Measurements from ENCODE around the gene MARCKS.

The MARCKS gene, protein sequence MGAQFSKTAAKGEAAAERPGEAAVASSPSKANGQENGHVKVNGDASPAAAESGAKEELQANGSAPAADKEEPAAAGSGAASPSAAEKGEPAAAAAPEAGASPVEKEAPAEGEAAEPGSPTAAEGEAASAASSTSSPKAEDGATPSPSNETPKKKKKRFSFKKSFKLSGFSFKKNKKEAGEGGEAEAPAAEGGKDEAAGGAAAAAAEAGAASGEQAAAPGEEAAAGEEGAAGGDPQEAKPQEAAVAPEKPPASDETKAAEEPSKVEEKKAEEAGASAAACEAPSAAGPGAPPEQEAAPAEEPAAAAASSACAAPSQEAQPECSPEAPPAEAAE

DNA sequence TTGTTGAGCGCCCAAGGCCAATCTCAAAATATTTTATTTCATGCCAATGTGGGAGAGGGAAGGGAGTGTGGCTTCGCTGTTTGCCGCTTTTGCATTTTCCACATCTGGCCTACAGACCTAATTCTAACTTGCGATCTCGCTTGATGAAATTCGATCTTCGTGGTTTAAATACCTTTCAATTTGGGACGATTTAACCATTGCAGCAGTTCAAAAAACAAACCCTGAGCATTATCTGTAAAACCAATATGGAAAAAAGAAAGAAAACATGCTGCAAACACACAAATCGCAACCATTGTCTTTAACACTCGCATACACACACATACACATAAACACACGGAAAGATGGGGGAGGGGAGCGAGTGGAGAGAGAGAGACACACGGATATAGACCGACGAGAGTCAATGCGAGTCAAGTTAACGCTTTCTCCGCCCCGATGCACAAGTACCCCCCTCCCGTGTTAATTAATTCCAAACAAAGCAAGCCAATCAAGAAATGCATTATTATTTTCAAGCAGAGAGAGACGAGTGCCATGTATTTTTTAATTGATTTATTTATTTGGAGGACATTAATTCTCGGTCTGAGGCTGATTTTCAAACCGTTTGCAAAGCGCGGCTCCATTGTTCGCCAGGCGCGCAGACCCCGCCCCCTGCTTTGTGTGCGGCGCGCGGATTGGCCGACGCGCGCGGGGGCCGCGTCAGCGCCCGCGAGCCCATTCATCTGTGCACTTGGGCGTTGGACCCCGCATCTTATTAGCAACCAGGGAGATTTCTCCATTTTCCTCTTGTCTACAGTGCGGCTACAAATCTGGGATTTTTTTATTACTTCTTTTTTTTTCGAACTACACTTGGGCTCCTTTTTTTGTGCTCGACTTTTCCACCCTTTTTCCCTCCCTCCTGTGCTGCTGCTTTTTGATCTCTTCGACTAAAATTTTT is at the start of gene MARCKS:
TSS of gene MARCKS (plus strand) at position 721 of the 931 bp plus-strand sequence. CDS start 401 bp downstream, outside the sequence.
- no peak for DNase-seq

GRCh38 chr6:113809826-113810225 is 47.3 kb upstream of the MARCKS start:
- peak; percentile 1 for DNase-seq

DNA sequence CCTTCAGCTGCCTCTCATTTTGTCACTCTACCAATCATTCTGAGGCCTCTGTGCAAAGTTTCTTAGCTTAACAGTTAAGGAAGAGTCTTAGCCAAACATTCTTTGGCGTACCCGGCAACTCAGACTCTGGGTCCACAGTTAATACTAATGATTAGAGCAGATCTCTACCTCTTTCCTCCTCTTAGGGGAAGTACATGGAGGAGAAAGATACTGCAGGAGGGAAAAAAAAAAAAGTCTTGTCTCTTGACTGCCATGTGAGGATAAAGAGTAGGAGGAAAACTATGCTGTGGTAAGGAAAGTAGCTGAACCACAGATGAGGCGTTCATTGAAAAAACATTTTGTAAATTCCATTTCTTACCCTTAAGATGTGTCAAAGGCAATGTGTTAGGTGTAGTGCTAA is 44.0 kb upstream of the MARCKS start:
- DNase-seq, result no peak

GRCh38 chr6:113818578-113818977 is 38.6 kb upstream of the MARCKS start:
- DNase-seq, result no peak

GRCh38 chr6:113819169-113819830 is 37.8 kb upstream of the MARCKS start:
- DNase-seq, result no peak

DNA sequence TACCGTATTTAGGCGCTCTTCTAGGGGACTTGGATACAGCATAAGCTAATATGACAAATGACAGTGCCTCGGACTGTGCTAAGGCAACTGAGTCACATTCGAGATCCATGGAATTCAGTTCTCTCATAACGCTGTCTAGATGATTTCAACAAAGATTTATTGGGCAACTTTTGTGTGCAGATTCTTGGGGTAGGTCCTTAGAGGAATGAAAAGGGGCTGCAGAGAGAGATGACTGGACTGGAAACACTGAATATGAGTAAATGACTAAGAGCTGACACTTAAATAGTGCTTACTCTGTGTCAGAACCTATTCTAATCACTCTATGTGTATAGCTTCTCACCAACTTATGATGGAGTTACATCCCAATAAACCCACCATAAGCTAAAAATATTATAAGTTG is 36.4 kb upstream of the MARCKS start:
- DNase-seq, result no peak

DNA sequence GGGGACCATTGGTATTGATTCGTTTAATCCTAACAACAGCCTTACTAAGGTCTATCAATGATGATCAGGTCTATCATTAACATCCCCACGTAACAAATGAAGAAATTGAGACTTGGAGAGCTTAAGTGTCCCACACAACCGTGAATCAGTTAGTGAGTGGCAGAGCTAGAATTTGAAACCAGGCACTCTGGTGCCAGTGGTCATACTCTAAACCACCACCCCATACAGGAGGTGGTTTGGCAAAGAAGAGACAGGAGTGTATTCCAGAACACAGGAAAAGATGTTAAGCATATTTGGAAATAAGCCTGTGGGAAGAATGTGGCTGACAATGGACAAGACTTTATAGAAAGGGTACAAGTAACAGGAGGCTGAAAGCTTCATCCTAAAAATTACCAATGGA is 35.7 kb upstream of the MARCKS start:
- DNase-seq, result no peak

- DNase-seq, result no peak
Observed at GRCh38 chr6:113823916-113824315, 33.2 kb upstream of the MARCKS start.

DNA sequence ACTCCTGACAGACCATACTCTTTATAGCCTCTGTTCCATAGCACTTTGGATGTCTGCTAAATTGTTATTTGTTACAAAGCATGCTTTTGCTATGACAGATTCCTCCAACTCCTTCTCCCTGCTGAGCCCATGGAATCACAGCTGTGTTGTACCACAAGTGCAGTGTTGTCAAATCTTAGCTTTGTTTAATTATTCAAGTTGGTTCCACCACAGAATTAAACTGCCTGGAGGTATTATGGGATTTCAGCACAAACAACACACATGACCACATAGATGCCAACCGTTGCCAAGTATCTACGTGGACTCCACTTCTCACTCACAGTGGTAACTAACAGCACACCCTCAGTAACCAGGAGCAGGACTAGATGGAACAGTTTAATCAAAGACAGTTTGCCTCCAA is 32.7 kb upstream of the MARCKS start:
- no peak for DNase-seq

DNA sequence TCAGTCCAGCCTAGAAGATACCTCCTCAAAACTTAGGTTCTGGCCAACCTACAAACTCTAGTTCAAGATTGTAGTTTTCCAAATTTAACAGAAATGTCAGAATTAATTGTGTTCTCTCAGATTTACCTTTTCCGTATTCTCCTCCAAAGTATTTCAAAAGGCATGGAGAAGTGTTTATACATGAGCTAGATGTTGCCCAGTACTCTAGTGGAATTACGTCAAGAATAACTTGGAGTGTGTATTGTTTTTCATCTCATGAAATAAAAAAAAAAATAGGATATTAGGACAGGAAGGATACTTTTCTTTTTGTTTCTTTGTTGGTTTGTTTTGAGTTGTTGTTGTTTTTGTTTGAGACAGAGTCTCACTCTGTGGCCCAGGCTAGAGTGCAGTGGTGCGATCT is 32.3 kb upstream of the MARCKS start:
- no peak for DNase-seq

DNA sequence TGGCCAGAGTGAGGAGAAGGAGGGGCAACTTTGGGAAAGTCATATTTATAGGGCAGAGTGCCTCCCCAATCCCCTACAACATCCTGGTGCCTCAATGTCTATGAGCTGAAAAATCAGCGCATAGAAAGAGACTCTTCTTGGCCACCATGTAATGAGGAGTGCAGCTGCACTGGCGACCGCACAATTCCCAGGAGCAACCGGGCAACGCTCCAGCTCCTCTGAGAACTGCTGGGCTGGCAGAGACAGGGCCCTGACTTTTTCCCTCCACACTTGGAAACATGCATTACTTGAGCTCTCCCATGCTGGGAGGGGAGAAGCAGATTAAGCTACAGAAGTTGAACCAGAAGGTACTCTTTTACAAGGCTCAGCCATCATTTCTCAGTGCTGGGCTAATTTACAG is 31.4 kb upstream of the MARCKS start:
- no peak for DNase-seq

- no peak for DNase-seq
Observed at GRCh38 chr6:113828984-113829695, 28.0 kb upstream of the MARCKS start.

GRCh38 chr6:113829696-113830045 is 27.5 kb upstream of the MARCKS start:
- no peak for DNase-seq

- DNase-seq, result no peak
Observed at GRCh38 chr6:113830140-113830539, 27.0 kb upstream of the MARCKS start.

DNA sequence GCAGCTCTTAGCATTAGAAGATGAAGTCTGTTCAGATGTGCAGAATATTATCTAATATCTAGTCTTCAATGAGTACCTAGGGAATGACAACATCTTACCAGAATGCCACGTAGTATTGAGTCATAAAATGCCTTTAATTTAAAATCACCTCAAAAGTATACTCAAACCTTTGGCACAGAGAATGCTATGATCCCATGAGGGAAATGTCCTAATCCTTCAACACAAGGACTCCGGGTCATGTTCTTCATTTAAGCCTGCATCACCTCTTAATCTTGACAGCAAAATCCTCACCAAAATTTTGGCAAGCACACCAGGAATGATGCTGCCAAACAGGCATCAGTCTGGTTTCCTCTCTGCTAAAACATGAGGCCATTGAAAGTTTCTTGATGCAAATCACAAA is 23.6 kb upstream of the MARCKS start:
- no peak for DNase-seq

DNA sequence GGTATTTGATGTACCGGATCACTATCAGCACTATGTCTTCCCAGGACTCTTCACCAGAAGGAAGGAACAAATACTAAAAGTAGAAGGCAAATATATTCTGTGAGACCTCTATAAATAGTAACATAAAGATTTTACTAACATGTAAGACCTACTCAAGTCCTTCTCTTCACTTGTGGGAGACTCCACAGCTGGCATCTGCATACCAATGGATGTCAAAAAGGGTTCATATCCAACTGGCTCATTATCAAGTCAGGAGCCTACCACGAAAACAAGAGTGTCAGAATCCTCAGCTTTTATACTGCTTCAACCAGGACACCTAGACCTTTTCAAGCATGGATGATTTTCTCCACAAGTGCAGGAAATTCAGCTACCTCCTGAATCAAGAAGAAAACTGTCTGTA is 20.0 kb upstream of the MARCKS start:
- DNase-seq, result no peak

GRCh38 chr6:113842165-113842564 is 15.0 kb upstream of the MARCKS start:
- DNase-seq, result no peak

DNA sequence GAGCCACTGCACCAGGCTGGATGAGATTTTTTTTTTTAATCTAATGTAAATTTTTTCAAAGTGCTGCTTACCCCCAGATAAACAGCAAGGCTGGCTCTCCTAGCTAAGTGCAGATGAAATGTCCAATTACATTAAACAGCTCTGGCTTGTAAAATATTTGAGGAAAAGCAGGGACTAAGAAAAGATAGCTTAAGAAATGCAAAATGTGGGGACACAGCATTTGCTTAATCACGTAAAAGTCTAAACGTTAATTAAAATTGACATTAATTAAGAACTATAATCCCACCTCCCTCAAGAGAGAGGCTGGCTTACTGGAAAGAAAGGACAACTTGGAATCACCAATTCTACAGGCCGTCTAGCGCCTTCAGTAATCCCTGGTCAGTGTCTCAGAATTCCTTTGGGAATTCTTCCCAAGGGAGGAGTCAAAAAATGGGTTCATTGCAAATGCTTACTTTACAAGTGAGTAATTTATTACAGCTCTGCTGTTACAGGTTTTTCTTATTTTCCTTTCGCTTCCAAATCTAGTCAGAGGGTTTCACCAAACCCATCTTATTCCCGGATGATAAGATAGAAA is 13.6 kb upstream of the MARCKS start:
- no peak for DNase-seq

- no peak for DNase-seq
Observed at GRCh38 chr6:113846577-113846976, 10.6 kb upstream of the MARCKS start.

DNA sequence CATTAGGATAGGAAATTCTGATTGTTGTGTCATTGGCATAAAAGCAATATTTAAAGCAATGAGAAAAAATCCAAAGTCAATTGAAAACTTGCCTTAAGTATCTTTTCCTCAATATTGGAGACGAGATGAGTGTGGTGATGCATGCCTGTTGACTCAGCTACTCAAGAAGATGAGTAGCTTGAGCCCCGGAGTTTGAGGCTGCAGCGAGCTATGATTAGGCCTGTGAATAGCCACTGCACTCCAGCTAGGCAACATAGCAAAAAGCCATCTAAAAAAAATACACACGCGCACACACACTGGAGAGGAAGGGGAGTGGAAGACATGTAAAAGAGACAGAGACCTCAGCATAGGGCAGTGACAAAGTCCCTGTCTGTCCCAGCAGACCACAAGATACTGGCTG is 9.7 kb upstream of the MARCKS start:
- DNase-seq, result no peak

DNA sequence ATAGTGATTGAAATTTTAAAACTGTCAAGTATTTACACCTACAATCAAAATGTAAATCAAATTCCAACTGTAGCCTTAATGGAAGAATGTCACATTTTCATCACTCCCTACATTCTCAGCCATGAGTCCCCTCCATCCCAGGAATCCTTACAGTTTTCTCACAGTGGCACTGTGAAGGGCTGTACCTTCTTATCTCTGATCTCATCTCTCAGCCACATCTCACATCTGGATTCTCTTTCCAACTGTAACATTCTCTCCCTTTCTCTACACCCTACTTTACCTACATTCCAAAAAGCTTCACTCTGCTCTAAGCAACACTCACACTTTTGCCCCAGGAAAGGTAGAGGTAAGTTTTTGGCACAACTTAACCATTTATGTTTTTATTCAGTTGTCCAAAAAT is 8.9 kb upstream of the MARCKS start:
- no peak for DNase-seq

DNA sequence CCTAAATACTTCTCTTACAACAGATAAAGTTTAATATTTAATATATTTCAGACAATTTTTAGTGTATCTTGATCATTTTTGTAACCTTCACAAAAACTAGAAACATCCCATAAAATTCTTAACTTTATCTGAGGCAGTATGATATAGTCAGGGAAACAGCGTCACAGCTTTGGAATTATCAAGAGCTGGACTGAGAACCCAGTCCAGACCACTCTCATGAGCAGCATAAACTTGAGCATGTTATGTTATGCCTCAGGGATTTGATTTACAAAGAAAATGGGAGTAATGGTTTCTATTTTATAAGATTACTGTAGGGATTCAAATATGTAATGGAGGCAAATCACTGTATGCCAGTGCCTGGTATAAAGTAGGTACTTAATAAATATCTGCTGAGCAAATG is 8.3 kb upstream of the MARCKS start:
- DNase-seq, result no peak

- DNase-seq, result no peak
Observed at GRCh38 chr6:113853252-113853651, 3.9 kb upstream of the MARCKS start.
